Stimulated activated naive CD8-positive, alpha-beta T cell treated with anti-CD3 and anti-CD28 coated beads, Interleukin-15, Interleukin-2, amounts not matched to agents 100 ng/mL and 50 ng/mL, for 24 hours (primary cell): ENCODE measurements around the gene HSD17B12.
"Not testable (repeated sequence)": the region's sequence is repeated elsewhere in the genome, so short reads cannot be mapped to it uniquely, and the experiment has no call there.

ENCODE experiments used
- H3K27ac Mint-ChIP-seq: one replicate; pipeline ENCODE4 v1.8.0; 2021; ENCODE audit warnings: mild to moderate bottlenecking, mixed read lengths
- H3K27me3 Mint-ChIP-seq: one replicate; pipeline ENCODE4 v1.8.0; 2021; ENCODE audit warnings: mixed read lengths
- H3K36me3 Mint-ChIP-seq: one replicate; pipeline ENCODE4 v1.8.0; 2021; ENCODE audit warnings: low read depth, mixed read lengths
- H3K4me1 Mint-ChIP-seq: one replicate; pipeline ENCODE4 v1.8.0; 2021; ENCODE audit warnings: low read depth, mixed read lengths
- H3K4me3 Mint-ChIP-seq: one replicate; pipeline ENCODE4 v1.8.0; 2021; ENCODE audit warnings: mild to moderate bottlenecking, mixed read lengths
- H3K9me3 Mint-ChIP-seq: one replicate; pipeline ENCODE4 v1.8.0; 2021; ENCODE audit warnings: mixed read lengths

HSD17B12 gene

GRCh38 chr11:43680521-43681400 is at the start of gene HSD17B12:
HSD17B12 (plus strand) TSS chr11:43680738; CDS start chr11:43680828, 90 bp downstream.
- H3K27me3 Mint-ChIP-seq, result peaks cover 7% of the 10 kb centered on the region
- peaks cover 41% of the 10 kb centered on the region for H3K4me1 Mint-ChIP-seq
- H3K9me3 Mint-ChIP-seq, result no peaks in the 10 kb centered on the region
- peak within 1 kb of the TSS; percentile 96 for H3K4me3 Mint-ChIP-seq
- peak within 1 kb of the TSS; percentile 97 for H3K27ac Mint-ChIP-seq
- peaks cover 38% of the 10 kb centered on the region for H3K36me3 Mint-ChIP-seq

DNA sequence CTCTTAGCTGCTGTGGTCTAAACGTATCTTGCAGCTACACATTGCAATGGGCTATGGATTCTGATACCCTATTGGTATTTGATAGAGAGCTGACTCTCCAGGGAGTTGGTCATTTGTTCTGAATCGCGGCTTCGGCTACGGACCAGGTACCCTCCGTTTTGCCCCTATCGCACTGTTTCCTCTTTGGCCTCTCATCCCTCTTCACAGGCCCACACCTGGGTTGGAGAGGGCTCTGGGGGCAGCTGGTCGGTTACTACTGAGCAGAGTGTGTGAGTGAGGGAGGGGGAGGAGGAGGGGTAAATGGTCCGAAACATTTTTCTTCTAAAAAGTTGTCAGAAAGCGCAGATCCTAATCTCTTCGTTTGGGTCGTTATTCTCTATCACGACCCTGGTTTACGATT is 48.8 kb upstream of the HSD17B12 start:
- H3K4me1 Mint-ChIP-seq, result no peaks in the 10 kb centered on the region
- peaks cover 67% of the 10 kb centered on the region for H3K27me3 Mint-ChIP-seq
- no peak overlapping the region for H3K4me3 Mint-ChIP-seq
- no peaks in the 10 kb centered on the region for H3K36me3 Mint-ChIP-seq
- H3K9me3 Mint-ChIP-seq, result no peaks in the 10 kb centered on the region
- H3K27ac Mint-ChIP-seq, result no peak overlapping the region

GRCh38 chr11:43632181-43632580 is 48.4 kb upstream of the HSD17B12 start:
- no peak overlapping the region for H3K4me3 Mint-ChIP-seq
- H3K36me3 Mint-ChIP-seq, result no peaks in the 10 kb centered on the region
- H3K9me3 Mint-ChIP-seq, result no peaks in the 10 kb centered on the region
- H3K4me1 Mint-ChIP-seq, result no peaks in the 10 kb centered on the region
- H3K27me3 Mint-ChIP-seq, result peaks cover 67% of the 10 kb centered on the region
- H3K27ac Mint-ChIP-seq, result no peak overlapping the region

DNA sequence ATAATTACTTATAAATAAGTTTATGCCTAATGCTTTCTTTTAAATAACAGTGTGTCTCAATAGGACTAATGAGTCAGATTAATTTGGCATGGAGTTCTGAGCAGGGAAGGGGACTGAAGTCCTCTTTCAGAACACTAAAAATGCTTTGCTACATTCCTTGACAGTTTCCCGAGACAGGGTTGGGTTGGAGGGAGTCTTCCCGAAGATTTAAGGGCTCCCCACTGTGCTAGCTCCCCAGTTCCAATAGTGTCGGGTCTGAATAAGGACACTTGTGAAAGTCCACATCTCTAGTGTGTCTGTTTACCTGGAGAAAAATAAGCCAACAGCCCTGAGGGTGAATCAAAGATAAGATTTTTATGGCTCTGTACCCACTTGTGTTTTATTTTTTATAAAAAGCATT is 41.8 kb upstream of the HSD17B12 start:
- Mint-ChIP-seq H3K4me1 (peaks cover 2% of the 10 kb centered on the region), H3K27me3 (peaks cover 57% of the 10 kb centered on the region), H3K4me3 (no peak overlapping the region), H3K9me3 (no peaks in the 10 kb centered on the region), H3K27ac (no peak overlapping the region), H3K36me3 (no peaks in the 10 kb centered on the region)

DNA sequence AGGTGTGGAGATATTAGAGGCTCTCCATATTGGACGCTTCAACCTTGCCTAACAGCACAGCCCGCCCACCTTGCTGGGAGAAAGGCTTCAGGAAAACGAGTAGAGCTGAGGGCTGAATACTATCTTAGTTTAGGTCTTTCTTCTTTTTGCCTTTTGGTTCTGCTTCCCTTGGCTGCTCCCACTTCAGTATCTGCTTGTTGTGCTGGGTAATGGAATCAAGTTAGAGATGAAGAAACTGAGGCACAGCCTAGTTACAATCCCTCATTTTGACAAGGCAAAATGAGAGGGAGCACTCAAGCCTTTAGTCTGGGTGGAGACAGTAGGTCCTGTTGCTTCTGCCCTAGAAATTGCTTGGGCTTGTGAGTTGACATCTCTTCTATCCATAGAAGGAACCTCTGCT is 41.3 kb upstream of the HSD17B12 start:
- Mint-ChIP-seq H3K4me3 (no peak overlapping the region), H3K27me3 (peaks cover 55% of the 10 kb centered on the region), H3K4me1 (peaks cover 8% of the 10 kb centered on the region)

GRCh38 chr11:43639920-43640319 is 40.6 kb upstream of the HSD17B12 start:
- no peak overlapping the region for H3K4me3 Mint-ChIP-seq

More for the DNA sequence above, 41.3 kb upstream of the HSD17B12 start:
- Mint-ChIP-seq H3K9me3 (no peaks in the 10 kb centered on the region), H3K27ac (no peak overlapping the region), H3K36me3 (no peaks in the 10 kb centered on the region)

GRCh38 chr11:43643898-43644620 is 36.5 kb upstream of the HSD17B12 start:
- peaks cover 17% of the 10 kb centered on the region for H3K27me3 Mint-ChIP-seq
- H3K9me3 Mint-ChIP-seq, result no peaks in the 10 kb centered on the region
- no peaks in the 10 kb centered on the region for H3K36me3 Mint-ChIP-seq
- H3K4me1 Mint-ChIP-seq, result peaks cover 30% of the 10 kb centered on the region
- H3K27ac Mint-ChIP-seq, result peak overlapping the region; percentile 92
- H3K4me3 Mint-ChIP-seq, result peak overlapping the region; percentile 99

More at GRCh38 chr11:43639920-43640319, 40.6 kb upstream of the HSD17B12 start:
- Mint-ChIP-seq H3K27me3 (peaks cover 48% of the 10 kb centered on the region), H3K27ac (no peak overlapping the region), H3K36me3 (no peaks in the 10 kb centered on the region), H3K9me3 (no peaks in the 10 kb centered on the region), H3K4me1 (peaks cover 14% of the 10 kb centered on the region)

DNA sequence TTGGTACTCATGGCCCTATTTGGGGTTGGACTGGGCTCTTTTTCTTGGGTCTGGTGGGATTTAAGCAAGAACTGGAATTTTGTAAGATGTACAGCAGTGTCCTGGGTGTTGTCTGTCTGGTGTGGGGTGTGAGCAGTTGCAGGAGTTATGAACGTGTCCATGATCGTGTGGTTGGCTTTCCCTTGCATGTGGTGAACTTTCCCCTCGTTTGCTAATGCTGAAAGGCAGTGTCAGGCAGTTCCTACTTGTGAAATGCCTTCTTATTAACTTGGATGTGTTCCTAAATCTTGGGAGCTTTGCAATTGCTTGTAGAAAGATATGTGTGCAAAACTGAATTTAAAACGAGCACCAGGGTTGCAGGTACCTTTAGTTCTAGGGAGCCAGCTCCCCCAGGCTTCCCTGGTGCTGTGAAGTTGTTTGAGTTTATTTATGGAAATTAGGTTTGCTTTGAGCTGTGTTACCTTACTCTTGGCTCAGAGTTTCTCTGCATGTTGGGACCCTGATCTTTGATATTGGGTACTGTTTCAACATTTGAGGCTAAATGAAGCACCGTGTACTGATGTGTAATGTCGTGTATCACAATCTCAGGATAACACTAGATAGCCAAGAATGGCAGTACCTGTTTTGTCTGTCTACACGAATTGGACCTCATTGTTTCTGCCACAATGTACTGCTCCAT is 35.8 kb upstream of the HSD17B12 start:
- Mint-ChIP-seq H3K27ac (peak overlapping the region; percentile 92), H3K9me3 (no peaks in the 10 kb centered on the region), H3K4me3 (peak overlapping the region; percentile 99), H3K4me1 (peaks cover 30% of the 10 kb centered on the region), H3K27me3 (peaks cover 10% of the 10 kb centered on the region), H3K36me3 (peaks cover 4% of the 10 kb centered on the region)

- peaks cover 10% of the 10 kb centered on the region for H3K36me3 Mint-ChIP-seq
- H3K27ac Mint-ChIP-seq, result no peak overlapping the region
- peaks cover 30% of the 10 kb centered on the region for H3K4me1 Mint-ChIP-seq
- no peaks in the 10 kb centered on the region for H3K27me3 Mint-ChIP-seq
- no peak overlapping the region for H3K4me3 Mint-ChIP-seq
- H3K9me3 Mint-ChIP-seq, result no peaks in the 10 kb centered on the region
Observed at GRCh38 chr11:43646767-43647166, 33.8 kb upstream of the HSD17B12 start.

DNA sequence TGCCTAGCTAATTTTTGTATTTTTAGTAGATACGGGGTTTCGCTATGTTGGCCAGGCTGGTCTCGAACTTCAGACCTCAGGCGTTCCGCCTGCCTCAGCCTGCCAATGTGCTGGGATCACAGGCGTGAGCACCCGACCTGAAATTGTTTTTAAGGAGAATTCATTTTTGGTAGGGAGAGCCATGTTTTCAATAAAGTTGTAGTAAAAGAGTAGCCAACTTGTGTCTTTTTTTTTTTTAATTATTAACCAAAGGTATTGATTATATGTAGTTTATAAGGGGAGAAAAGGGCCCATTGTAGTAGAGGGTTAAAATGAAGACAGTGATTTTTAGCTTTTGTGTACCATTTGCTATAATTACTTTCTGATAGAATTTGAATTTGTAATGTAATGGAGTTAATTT is 31.6 kb upstream of the HSD17B12 start:
- Mint-ChIP-seq H3K36me3 (peaks cover 10% of the 10 kb centered on the region), H3K27me3 (no peaks in the 10 kb centered on the region), H3K4me1 (peaks cover 25% of the 10 kb centered on the region), H3K4me3 (no peak overlapping the region), H3K27ac (no peak overlapping the region), H3K9me3 (no peaks in the 10 kb centered on the region)

DNA sequence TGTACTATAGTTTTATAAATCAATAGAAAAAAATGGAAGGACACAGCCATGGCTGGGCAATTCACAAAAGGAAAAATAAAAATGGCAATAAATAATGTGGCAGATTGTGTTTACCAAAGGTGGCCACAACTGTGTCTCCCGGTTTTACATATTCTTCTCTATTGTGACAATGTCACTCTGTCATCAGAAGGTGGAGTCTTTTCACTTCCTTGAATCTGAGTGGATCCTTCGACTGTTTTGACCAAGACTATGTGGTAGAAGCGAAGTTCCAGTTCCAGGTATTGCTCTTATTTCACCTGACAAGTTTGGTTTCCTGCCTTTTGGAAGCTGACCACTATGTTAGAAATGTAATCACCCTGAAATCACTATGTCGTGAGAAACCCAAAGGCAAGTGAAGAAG is 31.0 kb upstream of the HSD17B12 start:
- Mint-ChIP-seq H3K27me3 (no peaks in the 10 kb centered on the region), H3K27ac (no peak overlapping the region), H3K9me3 (no peaks in the 10 kb centered on the region), H3K4me1 (peaks cover 20% of the 10 kb centered on the region), H3K4me3 (no peak overlapping the region), H3K36me3 (peaks cover 10% of the 10 kb centered on the region)

DNA sequence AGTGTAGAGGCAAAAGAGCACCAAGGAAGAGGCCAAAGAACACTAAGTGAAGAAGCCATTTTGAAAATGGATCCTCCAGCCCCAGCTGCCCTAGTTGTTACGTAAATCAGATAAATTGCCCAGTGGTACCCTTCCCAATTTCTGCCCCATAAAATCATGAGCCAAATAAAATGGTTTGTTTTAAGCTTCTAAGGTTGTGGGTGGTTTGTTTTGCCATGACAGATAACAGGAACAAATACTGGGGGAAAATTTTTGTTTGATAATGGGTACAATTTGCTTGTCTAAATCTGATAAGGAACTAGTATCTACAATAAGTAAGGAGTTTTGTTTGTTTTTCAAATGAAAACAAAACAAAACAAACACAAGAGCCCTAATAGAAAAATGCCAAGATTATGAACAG is 30.6 kb upstream of the HSD17B12 start:
- Mint-ChIP-seq H3K36me3 (peaks cover 10% of the 10 kb centered on the region), H3K27me3 (no peaks in the 10 kb centered on the region), H3K4me3 (no peak overlapping the region), H3K4me1 (peaks cover 16% of the 10 kb centered on the region), H3K9me3 (no peaks in the 10 kb centered on the region), H3K27ac (no peak overlapping the region)

- not testable (repeated sequence) for H3K27ac Mint-ChIP-seq, H3K4me1 Mint-ChIP-seq, H3K4me3 Mint-ChIP-seq, H3K9me3 Mint-ChIP-seq, H3K36me3 Mint-ChIP-seq
- H3K27me3 Mint-ChIP-seq, result peaks cover 45% of the 10 kb centered on the region
Observed at GRCh38 chr11:43663018-43663417, 17.5 kb upstream of the HSD17B12 start.

DNA sequence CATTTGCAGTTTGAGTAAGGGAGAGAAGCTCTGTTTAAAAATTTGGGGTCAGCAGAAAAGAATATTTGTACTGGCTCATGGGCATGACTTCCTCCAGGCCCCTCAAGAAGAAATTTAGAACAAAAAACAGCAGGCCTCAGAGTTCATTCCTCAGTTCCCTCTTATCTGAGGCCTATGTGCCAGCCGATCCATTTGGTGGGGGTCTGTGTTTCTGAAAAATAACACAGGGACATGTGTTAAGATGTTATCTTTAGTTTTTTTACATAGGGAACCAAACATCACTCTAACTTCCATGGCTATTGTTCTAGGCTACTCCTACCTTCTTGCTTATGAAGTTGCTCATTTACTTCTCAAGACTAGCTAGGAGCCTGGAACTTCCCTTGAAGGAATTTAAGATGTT is 16.2 kb upstream of the HSD17B12 start:
- H3K9me3 Mint-ChIP-seq, result no peaks in the 10 kb centered on the region
- H3K27me3 Mint-ChIP-seq, result peaks cover 43% of the 10 kb centered on the region
- no peaks in the 10 kb centered on the region for H3K36me3 Mint-ChIP-seq
- H3K4me1 Mint-ChIP-seq, result no peaks in the 10 kb centered on the region
- H3K4me3 Mint-ChIP-seq, result no peak overlapping the region
- H3K27ac Mint-ChIP-seq, result no peak overlapping the region

GRCh38 chr11:43671284-43671683 is 9.3 kb upstream of the HSD17B12 start:
- not testable (repeated sequence) for H3K4me3 Mint-ChIP-seq, H3K36me3 Mint-ChIP-seq, H3K9me3 Mint-ChIP-seq, H3K27ac Mint-ChIP-seq, H3K4me1 Mint-ChIP-seq
- peaks cover 34% of the 10 kb centered on the region for H3K27me3 Mint-ChIP-seq
